Activated CD4-positive, alpha-beta memory T cell treated with anti-CD3 and anti-CD28 coated beads, Interleukin-2, amount 10 ng/mL, durations not matched to agents 7 days and 5 days (primary cell): ENCODE measurements around the gene ECSCR. TPM values are rescaled to one million over a fixed set of nuclear protein-coding genes. Genes with fewer than 3 reads are reported as not detected.
"Not testable (repeated sequence)": the region's sequence is repeated elsewhere in the genome, so short reads cannot be mapped to it uniquely, and the experiment has no call there.

Experiments
- CTCF ChIA-PET: fragments of 350-600 bp; sonication (Branson Sonifier 250); formaldehyde crosslinking; loops from one replicate; lab custom pipeline; 2021; ENCODE audit warnings: antibody characterized with exemption, inconsistent platforms; lab: Charles Lee
- POLR2A ChIA-PET: fragments of 350-600 bp; sonication (Branson Sonifier 250); formaldehyde crosslinking; loops from one replicate; lab custom pipeline; 2021; ENCODE audit warnings: antibody characterized with exemption; lab: Charles Lee
- DNase-seq: peaks from one replicate; pipeline ENCODE4 v3.0.0-alpha.2; 2020
- H3K27ac Mint-ChIP-seq: one replicate; pipeline ENCODE4 v1.8.0; 2021; ENCODE audit warnings: mild to moderate bottlenecking, mixed read lengths
- H3K27me3 Mint-ChIP-seq: one replicate; pipeline ENCODE4 v1.8.0; 2021; ENCODE audit warnings: mixed read lengths
- H3K36me3 Mint-ChIP-seq: one replicate; pipeline ENCODE4 v1.8.0; 2021; ENCODE audit warnings: low read depth, mixed read lengths
- H3K4me1 Mint-ChIP-seq: one replicate; pipeline ENCODE4 v1.8.0; 2021; ENCODE audit warnings: mixed read lengths
- H3K4me3 Mint-ChIP-seq: one replicate; pipeline ENCODE4 v1.8.0; 2021; ENCODE audit warnings: mild to moderate bottlenecking, mixed read lengths
- H3K9me3 Mint-ChIP-seq: one replicate; pipeline ENCODE4 v1.8.0; 2021; ENCODE audit warnings: mixed read lengths
- total RNA-seq, 2 experiments: library from RNA; stranded (reverse); gene quantifications; one replicate each; pipeline ENCODE4 v1.2.3, GENCODE V29; 2021

ECSCR gene
- total RNA-seq, 2 experiments from 2014 or later = 1.1 TPM; not detected in 1

DNA sequence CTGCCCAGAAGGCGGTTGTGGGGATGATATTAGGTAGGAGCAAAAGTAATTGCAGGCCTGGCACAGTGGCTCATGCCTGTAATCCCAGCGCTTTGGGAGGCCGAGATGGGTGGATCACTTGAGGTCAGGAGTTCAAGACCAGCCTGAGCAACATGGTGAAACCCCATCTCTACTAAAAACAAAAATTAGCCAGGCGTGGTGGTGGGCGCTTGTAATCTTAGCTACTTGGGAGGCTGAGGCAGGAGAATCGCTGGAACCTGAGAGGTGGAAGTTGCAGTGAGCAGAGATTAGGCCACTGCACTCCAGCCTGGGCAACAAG lies 20.3 kb upstream of the ECSCR start:
- not testable (repeated sequence) for H3K27me3 Mint-ChIP-seq
- POLR2A ChIA-PET = interaction anchor here (0.7 to 3.8 kb wide), 26 partner anchors 8 to 913 kb away, joined by 3 to 63 read pairs (median 13); partner anchors contain the start of genes DNAJC18, ECSCR, PAIP2 and PROB1

GRCh38 chr5:139482050-139482889 lies 19.7 kb upstream of the ECSCR start, which contains the start of gene STING1:
Gene STING1 (minus strand): TSS chr5:139482758. CDS start chr5:139481704, 1,054 bp downstream.
- CTCF ChIA-PET = interaction anchor here (0.6 to 3.7 kb wide), 20 partner anchors 8 to 283 kb away, joined by 3 to 46 read pairs (median 6); partner anchors contain the start of genes DNAJC18 and SMIM33
- peak within 1 kb of the TSS; percentile 96 for H3K4me3 Mint-ChIP-seq
- H3K4me1 Mint-ChIP-seq = peaks cover 45% of the 10 kb centered on the region

More for the DNA sequence above, 20.3 kb upstream of the ECSCR start:
- H3K4me1 Mint-ChIP-seq = peaks cover 40% of the 10 kb centered on the region
- H3K36me3 Mint-ChIP-seq = peaks cover 39% of the 10 kb centered on the region
- not testable (repeated sequence) for H3K9me3 Mint-ChIP-seq, DNase-seq
- CTCF ChIA-PET = interaction anchor here (1.0 to 3.7 kb wide), 16 partner anchors 9 to 90 kb away, joined by 3 to 46 read pairs (median 6); partner anchors contain the start of genes DNAJC18 and SMIM33
- peak overlapping the region; percentile 96 for H3K4me3 Mint-ChIP-seq
- peak overlapping the region; percentile 98 for H3K27ac Mint-ChIP-seq

GRCh38 chr5:139481580-139482049 lies 19.1 kb upstream of the ECSCR start:
- H3K4me3 Mint-ChIP-seq = peak overlapping the region; percentile 96
- DNase-seq = no peak

More at GRCh38 chr5:139482050-139482889, 19.7 kb upstream of the ECSCR start, which contains the start of gene STING1:
- POLR2A ChIA-PET = interaction anchor here (0.7 to 3.8 kb wide), 31 partner anchors 8 to 912 kb away, joined by 3 to 63 read pairs (median 6); partner anchors contain the start of genes DNAJC18, ECSCR, MZB1 and PAIP2
- no peaks in the 10 kb centered on the region for H3K9me3 Mint-ChIP-seq
- H3K27ac Mint-ChIP-seq = peak within 1 kb of the TSS; percentile 98
- peaks cover 45% of the 10 kb centered on the region for H3K36me3 Mint-ChIP-seq
- peak; percentile 67 for DNase-seq
- H3K27me3 Mint-ChIP-seq = no peaks in the 10 kb centered on the region

DNA sequence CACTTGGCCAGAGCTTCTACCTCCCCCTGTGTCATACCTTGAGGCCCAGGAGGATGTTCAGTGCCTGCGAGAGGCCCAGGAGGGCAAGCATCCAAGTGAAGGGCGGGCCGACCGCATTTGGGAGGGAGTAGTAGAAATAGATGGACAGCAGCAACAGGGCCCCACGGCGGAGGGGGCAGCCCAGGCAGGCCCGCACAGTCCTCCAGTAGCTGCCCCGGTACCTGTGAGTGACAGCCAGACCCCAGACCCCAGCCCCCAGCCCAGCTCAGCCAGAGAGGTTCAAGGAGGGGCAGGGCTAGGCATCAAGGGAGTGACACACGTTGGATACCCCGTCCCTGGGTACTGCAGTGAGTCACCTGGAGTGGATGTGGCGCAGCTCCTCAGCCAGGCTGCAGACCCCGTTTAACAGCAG lies 18.6 kb upstream of the ECSCR start:
- H3K36me3 Mint-ChIP-seq = peaks cover 57% of the 10 kb centered on the region
- H3K4me1 Mint-ChIP-seq = peaks cover 55% of the 10 kb centered on the region
- H3K27ac Mint-ChIP-seq = peak overlapping the region; percentile 98
- DNase-seq = peak; percentile 53
- no peaks in the 10 kb centered on the region for H3K9me3 Mint-ChIP-seq
- POLR2A ChIA-PET = interaction anchor here (0.9 to 3.8 kb wide), 19 partner anchors 9 to 187 kb away, joined by 3 to 63 read pairs (median 22); partner anchors contain the start of genes DNAJC18, ECSCR, PAIP2 and SMIM33
- H3K4me3 Mint-ChIP-seq = peak overlapping the region; percentile 96
- H3K27me3 Mint-ChIP-seq = no peaks in the 10 kb centered on the region
- CTCF ChIA-PET = interaction anchor here (0.9 to 3.7 kb wide), 9 partner anchors 10 to 81 kb away, joined by 6 to 46 read pairs (median 14); partner anchors contain the start of genes DNAJC18 and SMIM33

More at GRCh38 chr5:139481580-139482049, 19.1 kb upstream of the ECSCR start:
- H3K9me3 Mint-ChIP-seq = no peaks in the 10 kb centered on the region
- H3K4me1 Mint-ChIP-seq = peaks cover 51% of the 10 kb centered on the region
- H3K36me3 Mint-ChIP-seq = peaks cover 52% of the 10 kb centered on the region
- no peaks in the 10 kb centered on the region for H3K27me3 Mint-ChIP-seq
- ChIA-PET CTCF (interaction anchor here (0.6 to 3.7 kb wide), 19 partner anchors 8 to 284 kb away, joined by 3 to 46 read pairs (median 6); partner anchors contain the start of genes DNAJC18 and SMIM33), POLR2A (interaction anchor here (0.7 to 3.8 kb wide), 28 partner anchors 9 to 187 kb away, joined by 3 to 63 read pairs (median 10); partner anchors contain the start of genes DNAJC18, ECSCR, MZB1 and PAIP2)
- H3K27ac Mint-ChIP-seq = peak overlapping the region; percentile 98

GRCh38 chr5:139479729-139480128 lies 17.2 kb upstream of the ECSCR start:
- DNase-seq, H3K27me3 Mint-ChIP-seq, H3K9me3 Mint-ChIP-seq, H3K4me3 Mint-ChIP-seq, H3K27ac Mint-ChIP-seq: not testable (repeated sequence)
- ChIA-PET POLR2A (interaction anchor here (0.6 to 3.8 kb wide), 6 partner anchors 9 to 280 kb away, joined by 3 to 32 read pairs (median 5); partner anchors contain the start of genes DNAJC18 and SMIM33), CTCF (interaction anchor here (0.6 to 3.7 kb wide), 8 partner anchors 32 to 225 kb away, joined by 3 to 46 read pairs (median 5); no protein-coding TSS in a partner anchor)
- Mint-ChIP-seq H3K4me1 (peaks cover 67% of the 10 kb centered on the region), H3K36me3 (peaks cover 68% of the 10 kb centered on the region)

DNA sequence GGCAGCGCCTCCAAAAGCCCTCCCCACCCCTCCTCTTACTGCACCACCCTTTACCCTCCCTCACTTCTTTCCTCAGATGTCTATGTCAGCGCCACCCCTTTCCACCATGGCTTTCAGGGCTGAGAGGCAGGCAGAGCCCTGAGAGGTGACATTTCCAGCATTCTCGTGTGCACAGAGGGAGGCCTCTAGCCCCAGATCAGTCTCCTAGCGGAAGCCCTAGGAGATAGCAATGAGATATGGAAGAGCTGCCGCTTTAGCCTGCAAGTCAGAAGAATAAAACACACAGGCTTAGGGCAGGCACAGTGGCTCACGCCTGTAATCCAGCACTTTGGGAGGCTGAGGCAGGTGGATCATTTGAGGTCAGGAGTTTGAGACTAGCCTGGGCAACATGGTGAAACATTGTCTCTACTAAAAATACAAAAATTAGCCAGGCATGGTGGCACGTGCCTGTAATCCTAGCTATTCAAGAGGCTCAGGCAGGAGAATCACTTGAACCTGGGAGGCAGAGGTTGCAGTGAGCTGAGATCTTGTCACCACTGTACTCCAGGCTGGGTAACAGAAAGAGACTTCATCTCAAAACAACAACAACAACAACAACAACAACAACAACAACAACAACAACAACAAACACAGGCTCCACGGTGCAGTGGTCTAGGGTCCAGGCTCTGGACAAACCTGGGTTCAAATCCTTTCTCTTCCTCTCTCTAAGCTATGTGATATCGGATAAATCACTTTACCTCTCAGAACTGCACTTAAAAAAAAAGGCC lies 16.3 kb upstream of the ECSCR start:
- Mint-ChIP-seq H3K4me1 (peaks cover 75% of the 10 kb centered on the region), H3K4me3 (peak overlapping the region; percentile 54), H3K27ac (peak overlapping the region; percentile 70), H3K36me3 (peaks cover 75% of the 10 kb centered on the region)
- POLR2A ChIA-PET = interaction anchor here (1.0 to 2.0 kb wide), 6 partner anchors 8 to 82 kb away, joined by 3 to 6 read pairs (median 4); partner anchors contain the start of genes DNAJC18, SMIM33 and UBE2D2
- CTCF ChIA-PET = interaction anchor here (0.6 to 1.9 kb wide), 4 partner anchors 33 to 225 kb away, joined by 3 to 13 read pairs (median 5); no protein-coding TSS in a partner anchor
- DNase-seq, H3K27me3 Mint-ChIP-seq, H3K9me3 Mint-ChIP-seq: not testable (repeated sequence)

DNA sequence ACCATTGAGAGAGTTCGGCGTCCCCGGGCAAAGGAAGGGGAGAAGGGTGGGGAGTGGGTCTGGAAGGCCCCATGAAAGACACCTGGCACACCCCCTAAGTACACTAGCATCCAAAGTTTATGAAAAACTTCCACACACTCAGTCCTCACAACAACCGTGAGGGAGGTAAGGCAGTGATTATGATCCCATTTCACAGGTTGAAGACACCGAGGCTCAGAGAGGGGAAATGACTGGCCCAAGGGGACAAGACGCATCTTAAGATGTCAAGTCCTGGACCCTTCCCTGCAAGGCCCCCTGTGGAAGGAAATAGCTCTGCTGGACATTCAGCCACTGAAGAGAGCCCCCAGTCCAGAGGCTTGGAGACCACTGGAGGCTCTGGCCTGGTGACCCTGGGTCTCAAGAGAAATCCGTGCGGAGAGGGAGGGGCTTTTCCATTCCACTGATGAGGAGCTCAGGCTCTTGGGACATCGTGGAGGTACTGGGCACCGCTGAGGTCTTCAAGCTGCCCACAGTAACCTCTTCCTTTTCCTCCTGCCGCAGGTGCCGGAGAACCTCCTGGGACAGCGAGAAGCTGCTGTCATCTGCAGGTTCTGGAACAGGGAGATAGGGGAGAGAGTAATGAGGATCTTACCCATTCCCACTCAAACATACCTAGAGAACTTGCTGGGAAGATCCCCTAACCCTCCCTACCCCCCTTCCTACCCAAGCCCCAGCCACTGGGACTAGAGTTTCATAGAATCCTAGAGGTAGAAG lies 13.5 kb upstream of the ECSCR start:
- ChIA-PET POLR2A (interaction anchor here (0.9 to 2.9 kb wide), 9 partner anchors 9 to 85 kb away, joined by 3 to 20 read pairs (median 4); partner anchors contain the start of genes SPATA24 and UBE2D2), CTCF (interaction anchor here (1.0 to 3.0 kb wide), 4 partner anchors 18 to 54 kb away, joined by 3 to 10 read pairs (median 5); no protein-coding TSS in a partner anchor)
- H3K36me3 Mint-ChIP-seq = peaks cover 71% of the 10 kb centered on the region
- no peak for DNase-seq
- H3K27me3 Mint-ChIP-seq = no peaks in the 10 kb centered on the region
- peaks cover 88% of the 10 kb centered on the region for H3K4me1 Mint-ChIP-seq
- peak overlapping the region; percentile 80 for H3K27ac Mint-ChIP-seq
- no peaks in the 10 kb centered on the region for H3K9me3 Mint-ChIP-seq
- no peak overlapping the region for H3K4me3 Mint-ChIP-seq

GRCh38 chr5:139474890-139475791 lies 12.6 kb upstream of the ECSCR start:
- peaks cover 88% of the 10 kb centered on the region for H3K4me1 Mint-ChIP-seq
- peak overlapping the region; percentile 80 for H3K27ac Mint-ChIP-seq
- no peaks in the 10 kb centered on the region for H3K9me3 Mint-ChIP-seq
- ChIA-PET CTCF (interaction anchor here (0.6 to 3.0 kb wide), 5 partner anchors 7 to 53 kb away, joined by 3 to 10 read pairs (median 3); partner anchors contain the start of gene STING1), POLR2A (interaction anchor here (1.4 to 2.9 kb wide), 6 partner anchors 8 to 71 kb away, joined by 3 to 20 read pairs (median 4); partner anchors contain the start of gene SPATA24)
- peak overlapping the region; percentile 3 for H3K4me3 Mint-ChIP-seq
- no peaks in the 10 kb centered on the region for H3K27me3 Mint-ChIP-seq
- DNase-seq = no peak
- H3K36me3 Mint-ChIP-seq = peaks cover 62% of the 10 kb centered on the region

DNA sequence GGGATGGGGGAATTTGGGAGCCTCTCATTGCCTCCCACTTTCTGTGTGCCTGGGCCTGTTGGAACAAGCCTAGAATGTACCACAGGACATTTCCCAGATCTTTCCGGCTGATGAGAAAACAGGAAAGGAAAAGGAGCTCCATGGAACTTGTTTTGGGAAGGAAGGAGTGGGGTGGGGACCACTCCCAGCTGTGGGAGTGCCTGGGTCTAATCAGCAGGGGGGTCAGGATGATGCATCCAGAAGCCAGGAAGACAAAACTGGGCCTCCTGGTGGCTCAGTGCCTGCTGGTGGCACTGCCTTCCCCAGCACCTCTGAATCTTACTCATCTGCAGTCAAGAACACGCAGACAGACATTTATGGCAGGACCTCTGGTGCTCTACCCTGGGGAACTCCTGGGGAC lies 11.0 kb upstream of the ECSCR start:
- CTCF ChIA-PET = interaction anchor here (0.6 to 2.0 kb wide), 3 partner anchors 9 to 43 kb away, joined by 3 to 10 read pairs (median 3); partner anchors contain the start of gene STING1

GRCh38 chr5:139473105-139473504 lies 10.6 kb upstream of the ECSCR start:
- Mint-ChIP-seq H3K4me3 (no peak overlapping the region), H3K27ac (peak overlapping the region; percentile 80), H3K4me1 (peaks cover 94% of the 10 kb centered on the region), H3K36me3 (peaks cover 47% of the 10 kb centered on the region), H3K27me3 (no peaks in the 10 kb centered on the region), H3K9me3 (no peaks in the 10 kb centered on the region)
- POLR2A ChIA-PET = interaction anchor here (0.9 to 5.8 kb wide), 5 partner anchors 9 to 88 kb away, joined by 3 to 63 read pairs (median 7); partner anchors contain the start of genes DNAJC18, STING1 and UBE2D2
- no peak for DNase-seq
- CTCF ChIA-PET = interaction anchor here (1.1 to 2.0 kb wide), 2 partner anchors 9 to 43 kb away, joined by 3 to 10 read pairs; partner anchors contain the start of gene STING1

More for the DNA sequence above, 11.0 kb upstream of the ECSCR start:
- H3K9me3 Mint-ChIP-seq = no peaks in the 10 kb centered on the region
- POLR2A ChIA-PET = interaction anchor here (0.7 to 5.8 kb wide), 5 partner anchors 8 to 53 kb away, joined by 3 to 63 read pairs (median 7); partner anchors contain the start of genes DNAJC18 and STING1
- H3K27me3 Mint-ChIP-seq = no peaks in the 10 kb centered on the region
- peak overlapping the region; percentile 80 for H3K27ac Mint-ChIP-seq
- H3K36me3 Mint-ChIP-seq = peaks cover 52% of the 10 kb centered on the region
- DNase-seq = no peak
- peaks cover 94% of the 10 kb centered on the region for H3K4me1 Mint-ChIP-seq
- H3K4me3 Mint-ChIP-seq = peak overlapping the region; percentile 16
